NCI-H526 (cell line): ENCODE data around the gene CFAP161.
"Not testable (repeated sequence)": the region's sequence is repeated elsewhere in the genome, so short reads cannot be mapped to it uniquely, and the experiment has no call there.

Experiments used
- DNase-seq, 2 experiments: peaks; one replicate each; lab custom pipeline; 2025; lab: John Stamatoyannopoulos, UW

The CFAP161 gene

DNA sequence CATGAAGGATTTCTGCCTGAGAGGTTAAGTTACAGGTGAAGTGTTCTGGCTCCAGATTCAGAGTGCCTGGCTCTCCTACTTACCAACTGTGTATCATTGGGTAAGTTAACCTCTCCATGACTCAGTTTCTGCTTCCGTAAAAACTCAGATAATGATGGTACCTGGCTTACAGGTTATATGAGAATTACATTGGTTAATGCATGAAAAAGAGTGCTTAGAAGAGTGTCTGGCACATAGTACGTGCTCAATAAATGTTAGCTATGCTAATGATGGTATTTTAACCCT lies 23.8 kb downstream of the CFAP161 start:
- DNase-seq: no peak

DNA sequence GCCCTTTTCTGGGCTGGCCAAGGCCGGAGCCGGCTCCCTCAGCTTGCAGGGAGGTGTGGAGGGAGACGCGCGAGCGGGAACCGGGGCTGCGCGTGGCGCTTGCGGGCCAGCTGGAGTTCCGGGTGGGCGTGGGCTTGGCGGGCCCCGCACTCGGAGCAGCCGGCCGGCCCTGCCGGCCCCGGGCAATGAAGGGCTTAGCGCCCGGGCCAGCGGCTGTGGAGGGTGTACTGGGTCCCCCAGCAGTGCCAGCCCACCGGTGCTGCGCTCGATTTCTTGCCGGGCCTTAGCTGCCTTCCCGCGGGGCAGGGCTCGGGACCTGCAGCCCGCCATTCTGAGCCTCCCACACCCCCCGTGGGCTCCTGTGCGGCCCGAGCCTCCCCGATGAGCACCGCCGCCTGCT lies 24.5 kb downstream of the CFAP161 start:
- not testable (repeated sequence) for DNase-seq

DNA sequence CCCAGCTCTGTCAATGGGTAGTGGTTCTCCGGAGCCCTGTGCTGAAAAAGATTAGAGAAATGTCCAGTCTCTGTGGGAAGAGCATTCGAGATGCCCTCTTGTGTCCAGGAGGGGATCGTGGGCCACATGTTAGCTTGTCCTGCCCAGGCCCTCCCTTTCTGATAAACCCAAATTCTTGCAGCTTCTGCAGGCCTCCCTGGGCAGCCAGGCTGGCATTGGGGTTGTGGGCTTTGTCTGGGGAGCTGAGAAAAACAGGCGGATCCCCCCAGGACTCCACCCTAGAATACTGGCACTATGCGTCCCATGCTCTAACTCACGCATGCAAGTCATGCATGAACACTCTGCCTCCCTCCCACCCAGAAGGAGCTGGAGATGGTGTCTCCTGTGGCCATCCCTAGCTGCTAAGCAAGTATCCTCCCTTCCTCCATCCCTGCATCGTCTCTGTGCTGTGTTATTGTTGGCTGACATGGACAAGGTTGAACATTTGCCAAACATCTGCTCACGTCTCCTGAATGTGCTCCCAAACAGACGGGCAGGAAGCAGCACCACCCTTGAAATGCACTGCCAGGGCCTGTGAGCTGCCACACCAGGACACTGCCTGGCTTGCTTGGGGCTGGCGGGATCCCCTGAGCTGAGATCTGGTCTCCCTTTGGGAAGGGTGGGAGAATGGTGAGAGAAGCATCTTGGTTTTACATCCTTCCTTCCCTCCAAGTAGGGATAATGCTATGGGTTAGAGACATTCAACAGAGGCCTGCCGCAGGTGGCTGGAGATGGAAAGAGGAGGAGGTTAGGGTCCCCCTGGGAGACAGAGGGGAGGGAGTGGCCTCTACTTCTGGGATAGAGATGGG lies 26.5 kb downstream of the CFAP161 start:
- DNase-seq: peak in 1 of 2 experiments; percentile 22

DNA sequence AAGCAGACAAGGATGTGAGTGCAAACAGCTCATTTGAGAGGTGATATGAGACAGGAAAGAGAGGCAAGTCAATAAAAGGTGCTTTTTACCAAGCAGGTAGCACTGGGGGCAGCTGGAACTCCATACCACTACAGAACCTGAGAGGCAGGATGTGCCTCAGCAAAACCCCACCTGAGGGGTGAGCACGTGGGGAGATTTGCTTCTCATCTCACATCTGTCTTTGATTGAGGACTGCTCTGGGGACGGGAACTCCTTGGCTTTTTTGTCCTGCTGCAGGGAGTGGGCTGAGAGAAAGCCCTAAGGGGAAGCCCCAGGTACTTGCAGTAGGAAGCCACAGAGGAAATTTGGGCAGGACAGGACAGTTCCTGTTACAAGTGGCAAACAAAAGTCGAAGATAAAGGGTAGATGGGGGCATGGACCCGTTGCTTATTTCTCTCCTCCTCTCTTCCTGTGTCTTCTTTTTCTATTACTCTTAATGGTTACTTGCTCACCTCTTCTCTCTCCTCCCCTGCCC lies 27.1 kb downstream of the CFAP161 start:
- no peak for DNase-seq

DNA sequence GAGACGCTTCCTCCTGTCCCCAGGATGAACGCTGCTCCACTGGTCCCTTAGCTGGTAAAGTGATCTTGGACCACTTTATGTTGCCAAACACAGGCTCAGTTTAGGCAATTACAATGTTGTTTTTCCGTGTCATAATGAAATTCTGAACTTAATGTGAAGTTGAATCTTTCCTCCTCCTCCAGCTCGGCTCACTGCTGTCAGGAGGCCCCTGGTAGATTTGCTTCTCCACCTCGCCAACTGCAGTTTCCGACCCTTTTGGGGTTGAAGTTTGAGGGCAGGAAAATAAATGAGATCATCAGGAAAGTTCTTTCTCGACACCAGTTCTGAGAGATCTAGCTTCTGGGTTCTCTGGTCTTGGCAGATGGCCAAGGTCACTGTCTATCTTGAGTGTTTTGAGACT lies 27.8 kb downstream of the CFAP161 start:
- no peak for DNase-seq

DNA sequence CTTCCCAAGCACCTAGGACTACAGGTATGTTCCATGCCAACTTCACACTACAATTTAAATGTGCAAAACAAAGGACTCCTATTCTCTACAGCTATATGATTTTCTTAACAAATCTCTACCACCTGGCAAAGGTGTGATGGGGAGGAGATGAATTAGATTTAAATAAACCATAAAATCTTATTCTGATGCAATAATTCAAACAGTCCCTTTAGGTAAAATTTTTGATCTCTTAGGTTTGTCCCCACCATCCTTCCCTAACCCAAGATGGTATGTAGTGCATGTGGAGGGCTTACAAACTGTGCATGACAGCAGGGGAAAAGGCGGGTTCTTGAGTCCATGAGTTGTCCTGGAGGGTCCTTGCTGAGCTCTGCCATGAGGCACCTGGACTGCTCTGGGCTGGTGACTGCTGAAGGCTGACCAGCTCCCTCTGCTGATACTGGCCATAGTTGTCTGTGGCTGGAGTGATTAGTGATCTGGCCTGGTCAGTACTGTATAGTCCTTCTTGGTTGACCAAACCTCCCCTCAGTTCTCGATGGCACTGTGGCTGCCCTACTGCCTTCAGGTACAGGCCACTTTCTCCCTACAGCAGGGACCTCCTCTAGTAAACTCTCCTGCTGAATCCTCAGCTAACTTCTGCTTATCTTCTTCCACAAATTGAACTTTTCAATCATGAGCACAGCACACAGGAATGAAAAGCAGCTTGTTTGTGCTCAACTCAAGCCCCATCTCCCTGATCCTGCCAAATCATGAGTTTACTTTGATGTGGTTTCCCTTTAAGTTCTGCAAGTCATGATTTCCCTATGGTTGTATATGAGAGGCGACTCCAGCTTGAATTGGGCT lies 30.1 kb downstream of the CFAP161 start:
- DNase-seq: peak; percentile 9 to 15

DNA sequence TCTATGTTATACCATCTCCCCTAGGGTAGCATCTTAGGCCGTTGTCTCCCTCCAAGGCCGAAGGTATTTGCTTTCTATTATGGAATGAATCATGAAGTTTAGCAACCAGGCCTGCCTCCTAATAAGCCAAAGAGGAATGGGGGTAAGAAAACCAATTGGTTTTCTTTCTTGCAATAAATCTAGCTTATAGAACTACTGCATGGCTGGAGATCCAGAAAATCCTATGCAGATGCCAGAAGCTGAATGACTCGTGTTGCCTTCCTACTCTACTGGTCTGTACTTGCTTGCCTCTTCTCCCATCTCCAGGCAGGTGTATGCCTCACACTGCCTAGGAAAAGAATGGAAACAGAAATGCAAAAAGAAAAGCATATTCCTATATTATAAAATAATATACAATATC lies 31.5 kb downstream of the CFAP161 start:
- DNase-seq: no peak

DNA sequence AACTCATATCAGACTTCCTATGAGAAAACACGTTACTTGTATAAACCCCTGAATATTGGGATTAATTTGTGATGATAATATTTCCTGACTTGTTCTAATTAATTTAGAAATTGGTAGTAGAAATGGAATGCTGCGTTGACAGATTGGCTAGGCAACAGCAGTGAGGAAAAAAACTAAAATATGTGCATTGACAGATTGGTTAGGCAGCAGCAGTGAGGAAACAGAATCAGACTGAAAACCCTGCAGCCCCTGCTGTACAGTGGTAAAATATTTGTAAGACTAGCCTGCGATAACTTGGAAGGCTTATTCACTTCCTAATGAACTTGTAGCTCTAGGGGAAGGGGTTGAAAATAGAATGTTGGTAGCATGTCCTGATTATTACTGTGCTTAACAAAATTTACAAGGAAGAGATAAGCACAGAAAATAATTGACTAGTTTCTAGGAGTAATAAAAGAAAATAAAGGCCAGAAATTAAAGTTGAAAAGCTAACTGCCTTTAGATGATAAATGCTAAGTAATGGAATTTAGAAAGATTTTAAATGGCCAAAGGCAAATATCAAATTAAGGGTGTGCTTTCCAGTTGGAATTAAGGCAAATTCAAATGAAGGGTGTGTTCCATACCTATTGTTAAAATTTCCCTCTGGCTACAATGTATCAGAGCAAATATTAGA lies 32.7 kb downstream of the CFAP161 start:
- no peak for DNase-seq

DNA sequence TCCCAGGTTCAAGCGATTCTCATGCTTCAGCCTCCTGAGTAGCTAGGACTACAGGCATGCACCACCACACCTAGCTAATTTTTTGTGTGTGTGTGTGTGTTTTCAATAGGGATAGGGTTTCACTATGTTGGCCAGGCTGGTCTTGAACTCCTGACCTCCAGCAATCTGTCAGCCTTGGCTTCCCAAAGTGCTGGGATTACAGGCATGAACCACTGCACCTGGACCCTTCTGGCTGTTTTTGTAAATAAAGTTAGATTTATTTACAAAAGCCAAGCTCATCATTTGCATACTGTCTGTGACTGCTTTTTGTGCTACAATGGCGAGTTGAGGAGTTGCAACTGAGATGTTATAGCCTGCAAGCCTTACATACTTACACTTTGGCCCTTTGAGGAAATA lies 34.1 kb downstream of the CFAP161 start:
- peak in 1 of 2 experiments; percentile 5 for DNase-seq

DNA sequence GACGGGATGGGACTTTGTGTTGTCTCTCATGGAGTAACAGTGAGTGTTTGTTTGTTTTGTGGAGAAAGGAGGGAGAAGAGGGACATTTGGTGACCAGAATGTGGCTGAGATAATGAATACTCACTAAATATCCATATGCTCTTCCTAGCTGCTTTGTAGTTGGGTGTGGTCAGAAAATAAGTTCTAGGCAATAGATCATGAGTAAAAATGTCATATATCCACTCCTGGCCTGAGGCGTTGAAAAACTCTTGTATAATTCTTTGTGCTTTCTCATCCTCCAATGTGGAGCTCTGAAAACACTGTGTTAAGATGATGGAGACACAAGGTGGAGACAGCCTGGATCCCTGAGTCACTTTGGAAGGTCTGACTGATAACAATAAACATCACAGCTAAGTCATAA lies 34.6 kb downstream of the CFAP161 start:
- no peak for DNase-seq

DNA sequence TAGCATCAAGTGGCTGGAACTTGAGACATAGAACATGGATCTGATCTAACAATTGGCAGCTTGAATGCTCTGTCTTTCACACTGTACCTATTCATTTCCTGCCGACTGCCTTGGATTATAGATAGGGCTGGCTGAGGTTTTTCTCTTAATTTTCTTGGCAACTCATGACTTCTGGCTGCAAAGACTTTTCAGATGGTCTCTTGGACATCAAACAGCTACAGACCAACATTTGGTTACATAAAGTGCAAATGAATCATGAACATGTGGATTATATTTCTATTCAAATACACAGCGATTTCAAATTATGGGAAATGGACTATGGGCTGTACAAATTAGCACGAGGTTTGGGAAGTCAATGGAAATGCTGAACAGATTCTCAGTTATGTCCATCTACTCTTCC lies 36.4 kb downstream of the CFAP161 start:
- no peak for DNase-seq

DNA sequence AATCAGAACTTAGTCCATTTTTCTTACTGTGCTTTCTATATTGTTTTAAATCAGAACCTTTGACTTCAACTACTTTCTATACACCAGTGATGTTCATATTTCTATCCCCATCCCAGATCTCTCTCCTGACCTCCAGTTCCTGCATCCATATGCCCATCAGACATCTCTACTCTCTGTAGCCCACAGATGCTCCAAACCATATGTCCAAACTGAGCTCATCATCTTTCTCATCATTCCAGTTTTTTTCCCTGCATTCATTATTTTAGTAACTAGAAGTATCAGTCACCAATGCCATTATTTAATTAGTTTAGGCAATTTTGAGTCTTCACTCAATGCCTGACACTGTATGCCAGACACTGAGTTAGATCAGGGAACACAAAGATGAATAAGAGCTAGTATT lies 37.2 kb downstream of the CFAP161 start:
- no peak for DNase-seq

DNA sequence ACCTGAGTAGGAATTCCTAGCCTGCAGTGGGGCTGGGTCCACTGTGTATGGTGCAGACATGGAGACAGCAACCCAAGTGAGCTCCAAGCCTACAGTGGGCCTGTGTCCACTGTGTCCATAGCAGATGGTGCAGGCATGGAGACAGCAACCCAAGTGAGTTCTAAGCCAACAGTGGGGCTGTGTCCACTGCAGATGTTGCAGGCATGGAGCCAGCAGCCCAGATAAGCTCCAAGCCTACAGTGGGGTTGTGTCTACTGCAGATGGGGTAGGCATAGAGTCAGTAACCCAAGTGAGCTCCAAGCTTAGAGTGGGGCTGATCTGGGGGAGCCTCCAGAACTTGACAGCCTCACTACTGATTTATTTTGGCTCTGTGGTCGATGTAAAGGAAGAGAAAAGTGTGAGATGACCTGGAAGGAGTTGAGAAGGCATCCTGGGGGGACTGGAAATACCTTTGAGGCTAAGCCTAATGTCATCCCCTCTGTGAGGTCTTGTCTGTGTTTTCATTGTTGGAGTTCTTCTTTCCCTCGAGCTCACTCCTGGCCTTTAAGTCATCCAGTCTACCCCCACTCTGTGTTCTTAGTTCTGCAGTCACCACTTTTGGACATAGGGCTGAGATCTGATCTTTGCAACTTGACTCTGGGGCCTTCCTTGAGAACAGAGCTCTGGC lies 40.2 kb downstream of the CFAP161 start:
- DNase-seq: no peak

DNA sequence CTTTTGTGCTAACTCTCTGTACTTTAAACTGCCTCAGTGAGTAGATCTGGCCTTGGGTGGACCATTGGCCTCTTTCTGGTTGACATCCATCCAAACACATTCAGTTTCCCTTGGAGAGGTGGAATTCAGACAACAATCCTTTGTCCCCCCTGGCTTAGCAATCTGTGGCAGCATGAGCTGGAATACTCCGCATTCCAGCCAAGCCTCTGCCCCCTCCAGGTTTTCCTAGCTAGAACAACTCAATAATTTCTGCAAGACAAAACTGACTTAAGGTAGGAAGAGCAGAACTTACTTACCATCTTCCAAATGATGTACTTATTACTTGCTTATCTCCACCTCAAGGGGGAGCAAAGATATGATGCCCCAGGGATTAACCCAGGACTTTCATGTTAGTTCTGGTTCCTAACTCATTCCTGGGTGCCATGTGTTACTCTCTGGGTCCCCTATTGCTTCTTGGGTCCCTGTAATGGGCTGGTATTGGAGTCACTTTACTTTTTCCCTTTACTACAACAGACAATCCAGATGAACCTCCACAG lies 40.8 kb downstream of the CFAP161 start:
- no peak for DNase-seq

DNA sequence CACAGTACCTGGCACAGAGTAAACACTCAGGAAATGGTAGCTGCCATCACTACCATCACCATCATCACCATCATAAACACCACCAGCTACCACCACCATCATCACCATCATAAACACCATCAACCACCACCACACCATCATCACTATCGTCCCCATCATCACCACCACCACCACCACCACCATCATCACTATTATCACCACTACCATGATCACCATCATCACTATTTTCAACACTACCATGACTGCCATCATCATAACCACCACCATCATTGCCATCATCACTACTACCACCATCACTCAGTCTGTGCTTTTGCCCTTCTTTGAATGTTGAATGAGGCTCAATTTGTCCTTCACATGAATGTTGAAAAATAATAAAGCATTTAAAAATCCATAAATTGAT lies 41.4 kb downstream of the CFAP161 start:
- DNase-seq: no peak

DNA sequence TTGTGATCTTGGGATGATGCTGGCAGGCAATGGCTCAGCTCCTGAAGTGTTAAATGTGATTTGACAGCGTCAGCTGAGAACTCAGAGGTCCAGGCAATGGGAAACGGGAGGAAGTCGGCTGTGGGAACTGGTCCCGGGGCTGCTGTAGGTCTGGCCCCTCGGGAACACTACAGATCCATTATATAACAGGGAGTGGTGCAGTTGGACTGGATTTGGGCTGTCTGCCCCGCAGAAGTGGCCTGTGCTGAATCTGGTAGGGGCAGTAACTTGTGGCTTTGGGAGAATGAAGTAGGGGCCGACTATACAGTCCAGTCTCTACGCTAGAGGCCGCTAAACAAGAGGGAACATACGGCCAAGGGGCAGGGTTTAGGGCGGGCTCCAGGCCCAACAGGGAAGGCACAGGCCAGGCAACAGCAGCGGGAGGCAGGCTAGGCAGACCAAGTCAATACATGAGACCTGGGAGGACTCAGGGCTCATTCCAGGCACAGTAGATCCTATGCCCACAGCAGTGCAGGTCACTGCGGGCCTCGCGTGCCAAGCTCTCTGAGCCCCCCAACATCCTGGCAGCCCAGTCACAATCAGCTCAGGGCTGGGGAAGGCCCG lies 42.3 kb downstream of the CFAP161 start:
- DNase-seq: no peak

DNA sequence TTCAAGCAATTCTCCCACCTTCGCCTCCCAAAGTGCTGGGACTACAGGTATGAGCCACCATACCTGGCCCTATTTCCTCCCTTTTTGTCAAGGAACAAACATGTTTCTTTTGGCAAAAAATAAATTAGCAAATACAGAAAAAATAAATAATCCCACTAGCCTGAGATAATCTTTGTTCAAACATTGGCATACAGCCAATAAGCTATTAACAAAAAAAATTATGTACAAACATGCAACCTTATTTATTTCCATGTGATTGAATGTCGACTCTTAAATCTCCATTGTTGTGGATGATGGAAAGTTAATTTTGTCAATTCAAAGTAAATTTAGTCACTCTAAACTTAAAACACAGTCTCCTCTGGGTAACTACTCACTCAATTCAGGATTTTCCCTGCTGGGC lies 44.3 kb downstream of the CFAP161 start:
- no peak for DNase-seq

DNA sequence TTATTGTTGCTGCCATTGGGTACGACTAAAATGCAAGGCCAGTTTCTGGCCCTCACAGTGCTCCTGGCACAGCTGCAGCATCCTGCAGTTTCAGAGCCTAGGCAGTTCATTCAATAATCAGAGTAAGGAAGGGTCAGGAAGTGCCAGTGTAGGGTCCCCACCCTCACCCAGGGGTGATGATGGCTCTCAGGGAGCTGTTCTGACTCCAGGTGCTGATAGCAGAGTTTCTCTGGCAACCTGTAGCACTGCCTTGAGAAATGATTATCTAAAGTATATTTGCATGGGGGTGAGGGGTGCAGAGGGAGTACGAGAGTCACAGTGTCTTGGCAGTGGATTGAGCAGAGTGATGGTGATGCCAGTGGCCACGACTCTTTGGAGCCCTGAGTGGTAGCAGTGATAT lies 47.1 kb downstream of the CFAP161 start:
- no peak for DNase-seq

DNA sequence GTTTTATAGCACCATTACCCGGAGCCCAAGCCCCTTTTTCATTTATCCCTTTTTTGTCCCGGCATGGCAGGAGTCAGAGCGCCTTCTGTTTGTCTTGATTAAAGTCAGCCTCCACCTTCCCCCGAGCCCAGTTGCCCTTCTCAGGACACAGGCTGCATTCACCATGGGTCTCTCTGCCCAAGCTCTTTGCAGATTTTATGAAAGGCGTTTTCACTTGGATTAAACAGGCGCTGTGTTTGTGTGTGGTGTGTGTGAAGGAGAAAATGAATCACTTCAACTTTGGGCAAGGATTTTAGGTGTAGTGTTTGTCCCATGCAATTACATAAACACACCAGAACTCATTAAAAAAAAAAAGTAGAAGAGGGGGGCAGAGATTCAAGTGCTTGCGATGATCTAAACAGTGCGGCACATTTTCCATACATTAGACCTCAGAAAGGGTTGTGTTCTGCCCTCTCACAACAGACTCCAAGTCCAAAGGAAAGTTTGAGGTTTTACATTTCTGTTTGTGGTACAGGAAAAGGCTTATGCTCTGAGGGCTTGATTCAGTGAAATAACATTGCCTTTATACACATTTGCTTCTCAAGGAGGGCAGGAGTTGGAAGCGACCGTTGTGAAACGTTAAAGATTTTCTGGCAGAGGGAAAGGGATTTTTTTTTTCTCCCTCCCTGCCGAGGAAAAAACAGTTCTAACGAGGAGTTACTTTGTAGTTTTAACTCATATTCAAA lies 48.1 kb downstream of the CFAP161 start:
- DNase-seq: no peak

DNA sequence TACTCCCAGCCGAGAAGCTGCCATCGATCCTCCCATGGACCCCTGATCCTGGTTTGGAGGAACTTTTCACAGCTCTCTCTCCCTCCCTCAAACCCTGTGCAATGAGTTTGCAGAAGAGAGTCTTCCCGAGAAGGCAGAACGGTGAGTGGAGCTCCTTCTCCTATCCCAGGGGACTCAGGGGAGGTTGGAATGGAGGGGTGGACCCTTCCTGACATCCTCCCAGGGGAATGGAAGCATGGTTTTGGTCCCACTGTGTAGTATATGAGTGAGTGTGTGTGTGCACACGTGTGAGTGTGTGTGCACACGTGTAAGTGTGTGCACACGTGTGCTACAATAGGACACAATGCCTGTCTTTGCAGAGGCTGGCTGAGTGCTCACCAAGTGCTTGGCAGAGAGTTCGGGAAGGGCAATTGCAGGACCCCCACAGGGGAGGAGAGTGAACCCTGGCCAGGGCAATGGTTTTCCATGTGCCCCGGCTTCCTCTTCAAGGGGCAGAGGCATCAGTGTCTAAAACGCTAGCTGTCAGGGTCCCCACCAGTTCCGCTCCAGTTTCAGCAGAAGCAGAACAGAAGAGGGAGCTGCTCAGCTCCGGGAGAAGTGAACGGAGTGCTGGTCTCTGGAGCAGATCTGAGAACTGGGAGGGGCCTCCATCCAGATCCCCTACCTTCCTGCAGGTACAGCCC lies 48.8 kb downstream of the CFAP161 start:
- no peak for DNase-seq
